T follicular helper cell (primary cell): ENCODE results near the gene ARFIP2.
A peak's percentile ranks its signal among the peaks of the same experiment; 100 is the strongest.

ENCODE experiments used
- DNase-seq: peaks from one replicate; pipeline ENCODE4 v3.0.0-alpha.2; 2020; ENCODE audit warnings: low read depth

The ARFIP2 gene

GRCh38 chr11:6443269-6444003 lies 37.7 kb downstream of the ARFIP2 start:
- peak; percentile 36 for DNase-seq

- no peak for DNase-seq
Observed at GRCh38 chr11:6442441-6442840, 38.7 kb downstream of the ARFIP2 start.

- no peak for DNase-seq
Observed at GRCh38 chr11:6440906-6441358, 40.2 kb downstream of the ARFIP2 start, which contains the start of gene HPX. Gene HPX (minus strand): TSS chr11:6440987. CDS start chr11:6440963, 24 bp downstream.

GRCh38 chr11:6438979-6439571 lies 42.1 kb downstream of the ARFIP2 start:
- no peak for DNase-seq

GRCh38 chr11:6437993-6438392 lies 43.1 kb downstream of the ARFIP2 start:
- no peak for DNase-seq

GRCh38 chr11:6437423-6437822 lies 43.7 kb downstream of the ARFIP2 start:
- no peak for DNase-seq

- DNase-seq: no peak
Observed at GRCh38 chr11:6433998-6434660, 47.0 kb downstream of the ARFIP2 start.

- DNase-seq: no peak
Observed at GRCh38 chr11:6431861-6432260, 49.3 kb downstream of the ARFIP2 start.

- no peak for DNase-seq
Observed at GRCh38 chr11:6427516-6427915, 53.6 kb downstream of the ARFIP2 start.
